ENCODE data around the gene JAML. TPM values are rescaled to one million over a fixed set of nuclear protein-coding genes. Genes with fewer than 3 reads are reported as not detected.

JAML gene
- total RNA-seq, 1 experiment from 2014 or later, result not detected

- BruUV-seq (replicated peaks), result no TSS peak
- no peak for DNase-seq (ENCODE audit: unreplicated experiment)
- H3K36me3 Mint-ChIP-seq (ENCODE audit: insufficient read depth, unreplicated experiment), result peaks cover 26% of the 10 kb centered on the region
- no peaks in the 10 kb centered on the region for H3K27me3 Mint-ChIP-seq (ENCODE audit: insufficient read depth, unreplicated experiment)
- H3K4me1 Mint-ChIP-seq (ENCODE audit: insufficient read depth, unreplicated experiment), result peaks cover 44% of the 10 kb centered on the region
- H3K4me3 Mint-ChIP-seq (ENCODE audit: unreplicated experiment), result peak overlapping the region; percentile 93
- POLR2A ChIA-PET, result interaction anchor here (0.8 to 9.8 kb wide), 16 partner anchors 10 to 722 kb away, joined by 3 to 225 read pairs (median 9); partner anchors contain the start of genes MPZL3, SCN4B and UBE4A
- no peak for TF ChIP-seq CTCF (IDR thresholded peaks at IDR 0.05; ENCODE audit: unreplicated experiment)
- no peaks in the 10 kb centered on the region for H3K9me3 Mint-ChIP-seq (ENCODE audit: unreplicated experiment)
- intact Hi-C loops (cut with micrococcal nuclease), result no loop called here
- CTCF ChIA-PET, result interaction anchor here (0.6 to 4.2 kb wide), 10 partner anchors 11 to 331 kb away, joined by 3 to 24 read pairs (median 4); partner anchors contain the start of gene MPZL3
- peak overlapping the region; percentile 95 for H3K27ac Mint-ChIP-seq (ENCODE audit: low read depth, unreplicated experiment)
Observed at GRCh38 chr11:118263112-118263511, 38.3 kb upstream of the JAML start.

GRCh38 chr11:118260353-118260752 lies 35.5 kb upstream of the JAML start:
- Mint-ChIP-seq H3K36me3 (ENCODE audit: insufficient read depth, unreplicated experiment) (peaks cover 37% of the 10 kb centered on the region), H3K27ac (ENCODE audit: low read depth, unreplicated experiment) (no peak overlapping the region), H3K9me3 (ENCODE audit: unreplicated experiment) (no peaks in the 10 kb centered on the region), H3K4me3 (ENCODE audit: unreplicated experiment) (no peak overlapping the region), H3K4me1 (ENCODE audit: insufficient read depth, unreplicated experiment) (peaks cover 34% of the 10 kb centered on the region), H3K27me3 (ENCODE audit: insufficient read depth, unreplicated experiment) (no peaks in the 10 kb centered on the region)
- no peak for DNase-seq (ENCODE audit: unreplicated experiment)
- no TSS peak for BruUV-seq (replicated peaks)
- POLR2A ChIA-PET, result interaction anchor here (0.7 to 9.8 kb wide), 3 partner anchors 7 to 647 kb away, joined by 3 to 225 read pairs (median 92); partner anchors contain the start of gene MPZL3
- intact Hi-C loops (cut with micrococcal nuclease), result no loop called here
- CTCF ChIA-PET, result interaction anchor here (0.6 to 1.8 kb wide), 3 partner anchors 14 to 62 kb away, joined by 4 to 5 read pairs (median 5); no protein-coding TSS in a partner anchor
- no peak for TF ChIP-seq CTCF (IDR thresholded peaks at IDR 0.05; ENCODE audit: unreplicated experiment)

- no peak for TF ChIP-seq CTCF (IDR thresholded peaks at IDR 0.05; ENCODE audit: unreplicated experiment)
- Mint-ChIP-seq H3K27ac (ENCODE audit: low read depth, unreplicated experiment) (no peak overlapping the region), H3K36me3 (ENCODE audit: insufficient read depth, unreplicated experiment) (peaks cover 37% of the 10 kb centered on the region), H3K9me3 (ENCODE audit: unreplicated experiment) (no peaks in the 10 kb centered on the region), H3K4me1 (ENCODE audit: insufficient read depth, unreplicated experiment) (peaks cover 22% of the 10 kb centered on the region), H3K4me3 (ENCODE audit: unreplicated experiment) (no peak overlapping the region), H3K27me3 (ENCODE audit: insufficient read depth, unreplicated experiment) (no peaks in the 10 kb centered on the region)
- intact Hi-C loops (cut with micrococcal nuclease), result no loop called here
- CTCF ChIA-PET, result interaction anchor here (0.6 to 1.8 kb wide), 10 partner anchors 22 to 223 kb away, joined by 3 to 5 read pairs (median 3); no protein-coding TSS in a partner anchor
- no peak for DNase-seq (ENCODE audit: unreplicated experiment)
- no TSS peak for BruUV-seq (replicated peaks)
- POLR2A ChIA-PET, result interaction anchor here (0.7 to 9.8 kb wide), 3 partner anchors 6 to 206 kb away, joined by 3 to 225 read pairs (median 3); partner anchors contain the start of gene MPZL3
Observed at GRCh38 chr11:118259138-118259537, 34.3 kb upstream of the JAML start.

- CTCF ChIA-PET, result interaction anchor here (0.8 to 0.9 kb wide), 3 partner anchors 21 to 158 kb away, joined by 3 to 4 read pairs (median 3); no protein-coding TSS in a partner anchor
- TF ChIP-seq CTCF (IDR thresholded peaks at IDR 0.05; ENCODE audit: unreplicated experiment), result no peak
- Mint-ChIP-seq H3K27ac (ENCODE audit: low read depth, unreplicated experiment) (no peak overlapping the region), H3K27me3 (ENCODE audit: insufficient read depth, unreplicated experiment) (no peaks in the 10 kb centered on the region), H3K4me3 (ENCODE audit: unreplicated experiment) (no peak overlapping the region), H3K4me1 (ENCODE audit: insufficient read depth, unreplicated experiment) (peaks cover 18% of the 10 kb centered on the region), H3K36me3 (ENCODE audit: insufficient read depth, unreplicated experiment) (peaks cover 37% of the 10 kb centered on the region), H3K9me3 (ENCODE audit: unreplicated experiment) (no peaks in the 10 kb centered on the region)
- POLR2A ChIA-PET, result interaction anchor here (0.7 kb wide), 1 partner anchor 206 kb away, joined by 3 read pairs; no protein-coding TSS in a partner anchor
- DNase-seq (ENCODE audit: unreplicated experiment), result peak; percentile 23
- intact Hi-C loops (cut with micrococcal nuclease), result no loop called here
- no TSS peak for BruUV-seq (replicated peaks)
Observed at GRCh38 chr11:118258410-118258809, 33.6 kb upstream of the JAML start.
